B cell (primary cell): ENCODE measurements around the gene AICDA. TPM values are rescaled to one million over a fixed set of nuclear protein-coding genes. Genes with fewer than 3 reads are reported as not detected.

Experiments
- ATAC-seq: fragments of 200-7000 bp; cut with Tn5 transposase; one replicate; pipeline ENCODE4 v1.10.0; 2021; ENCODE audit warnings: low read depth, mild to moderate bottlenecking, moderate number of reproducible peaks, moderate library complexity
- CTCF ChIA-PET: fragments of 350-600 bp; sonication (Branson Sonifier 250); formaldehyde crosslinking; loops from one replicate; lab custom pipeline; 2021; ENCODE audit warnings: antibody characterized with exemption, inconsistent platforms; lab: Charles Lee
- POLR2A ChIA-PET: fragments of 350-600 bp; sonication (Branson Sonifier 250); formaldehyde crosslinking; loops from one replicate; lab custom pipeline; 2021; ENCODE audit warnings: antibody characterized with exemption; lab: Charles Lee
- DNase-seq: peaks from one replicate; pipeline ENCODE4 v3.0.0; 2013
- H2AFZ ChIP-seq: 2 replicates; pipeline ENCODE4 v1.6.1; 2012; ENCODE audit warnings: mild to moderate bottlenecking, low read depth, low read length; ENCODE audit not compliant: insufficient read depth, poor library complexity, severe bottlenecking
- H3K27ac ChIP-seq, 2 donors: 1 replicate in 1 of 2; 2 replicates in 1 of 2; pipeline ENCODE4 v1.5.1; 2012 to 2013; ENCODE audit warnings: low read length in 2 of 2, mild to moderate bottlenecking in 2 of 2, moderate library complexity in 1 of 2
- H3K27me3 ChIP-seq, 4 experiments: fragments of 200-600 bp in 1 of 4; sonication (generic) in 1 of 4; replicated peaks in 1 of 4; 1 replicate in 2 of 4; 2 replicates in 2 of 4; pipeline versions ENCODE4 v1.6.1 to v1.7.0; 2013 to 2016; ENCODE audit warnings: low read length in 3 of 4, mild to moderate bottlenecking in 2 of 4, mixed read lengths in 1 of 4, moderate library complexity in 1 of 4; ENCODE audit not compliant: insufficient read depth in 4 of 4, control insufficient read depth in 3 of 4; ENCODE audit errors: control extremely low read depth in 1 of 4
- H3K36me3 ChIP-seq, 2 experiments: replicated peaks in 1 of 2; 1 replicate in 1 of 2; 2 replicates in 1 of 2; pipeline versions ENCODE4 v1.6.1 to v1.7.1; 2013; ENCODE audit warnings: low read length in 1 of 2; ENCODE audit not compliant: insufficient read depth in 2 of 2, control insufficient read depth in 1 of 2; ENCODE audit errors: control extremely low read depth in 1 of 2, extremely low read depth in 1 of 2
- H3K4me1 ChIP-seq, 2 donors: fragments of 200-600 bp in 1 of 2; sonication (generic) in 1 of 2; 1 replicate in 1 of 2; 2 replicates in 1 of 2; pipeline versions ENCODE4 v1.5.1 to v1.6.1; 2013 to 2017; ENCODE audit warnings: low read length in 2 of 2; ENCODE audit not compliant: control insufficient read depth in 2 of 2, insufficient read depth in 2 of 2
- H3K4me2 ChIP-seq: replicated peaks from 2 replicates; pipeline ENCODE3; 2012; ENCODE audit warnings: mild to moderate bottlenecking, low read depth, low read length; ENCODE audit not compliant: poor library complexity, severe bottlenecking
- H3K4me3 ChIP-seq, 5 experiments: fragments of 200-600 bp in 1 of 5; sonication (generic) in 1 of 5; 1 replicate in 3 of 5; 2 replicates in 2 of 5; pipeline versions ENCODE4 v1.5.1 to v1.7.0; 2011 to 2016; ENCODE audit warnings: low read length in 4 of 5, mild to moderate bottlenecking in 4 of 5, low read depth in 2 of 5, control low read depth in 1 of 5, moderate library complexity in 1 of 5; ENCODE audit not compliant: insufficient read depth in 1 of 5; ENCODE audit errors: control extremely low read depth in 1 of 5, extremely low read depth in 1 of 5
- H3K79me2 ChIP-seq: fragments of 200-600 bp; sonication (generic); one replicate; pipeline ENCODE4 v1.6.0; 2016; ENCODE audit warnings: low read length; ENCODE audit not compliant: control insufficient read depth, insufficient read depth
- H3K9ac ChIP-seq: fragments of 200-600 bp; sonication (generic); 2 replicates; pipeline ENCODE4 v1.6.1; 2017; ENCODE audit warnings: mild to moderate bottlenecking, low read length, moderate library complexity
- H3K9me3 ChIP-seq, 3 donors: one replicate each; pipeline versions ENCODE4 v1.6.1 to v1.7.1; 2013; ENCODE audit warnings: low read length in 2 of 3; ENCODE audit not compliant: control insufficient read depth in 2 of 3, insufficient read depth in 1 of 3; ENCODE audit errors: control extremely low read depth in 1 of 3
- H4K20me1 ChIP-seq: 2 replicates; pipeline ENCODE4 v1.6.0; 2012; ENCODE audit warnings: mild to moderate bottlenecking, low read length; ENCODE audit not compliant: insufficient read depth, control insufficient read depth, poor library complexity, severe bottlenecking
- H3K27ac Mint-ChIP-seq: one replicate; pipeline ENCODE4 v1.8.0; 2021; ENCODE audit warnings: mixed read lengths
- H3K27me3 Mint-ChIP-seq: one replicate; pipeline ENCODE4 v1.8.0; 2021; ENCODE audit warnings: mixed read lengths
- H3K4me1 Mint-ChIP-seq: one replicate; pipeline ENCODE4 v1.8.0; 2021; ENCODE audit warnings: mixed read lengths
- H3K4me3 Mint-ChIP-seq: one replicate; pipeline ENCODE4 v1.8.0; 2021; ENCODE audit warnings: mixed read lengths
- H3K9me3 Mint-ChIP-seq: one replicate; pipeline ENCODE4 v1.8.0; 2022; ENCODE audit warnings: mixed read lengths; ENCODE audit not compliant: insufficient read depth
- EZH2 ChIP-seq: IDR thresholded peaks from 2 replicates; pipeline ENCODE4 v1.6.1; 2012; ENCODE audit warnings: borderline replicate concordance, low read depth, mild to moderate bottlenecking, moderate library complexity, low read length; ENCODE audit not compliant: insufficient read depth, poor library complexity, severe bottlenecking
- WGBS: methylation state at CpG from one replicate; pipeline ENCODE4 v1.1.5; 2013; ENCODE audit warnings: missing lambda C conversion rate; ENCODE audit not compliant: insufficient coverage; 5-methylcytosine and 5-hydroxymethylcytosine counted together
- intact Hi-C: fragments of 100-400 bp; cut with micrococcal nuclease; formaldehyde crosslinking; loops from one replicate; pipeline ENCODE4 v1.10.0; 2022
- polyA plus RNA-seq: library from polyadenylated mRNA; depleted of rRNA; stranded (reverse); fragments of >200 nt; gene quantifications from 2 replicates; pipeline ENCODE4 v1.2.3, GENCODE V29; 2012
- total RNA-seq, 2 donors: library from RNA; stranded (reverse); fragments of 120-200 nt in 1 of 2; gene quantifications; 1 replicate in 1 of 2; 2 replicates in 1 of 2; pipeline versions ENCODE4 v1.2.3 to v1.2.4, GENCODE V29; 2013 to 2022
- TF ChIP-seq, protein P1 (sequence below): fragments of 200-600 bp; IDR thresholded peaks from one replicate; pipeline ENCODE4 v1.8.0; 2022; ENCODE audit warnings: antibody characterized with exemption, mild to moderate bottlenecking

AICDA gene
- total and polyA plus RNA-seq, 2 donors (not counting 1 experiment from before 2014, with no cell fraction given): 0.94 to 1.0 TPM

DNA sequence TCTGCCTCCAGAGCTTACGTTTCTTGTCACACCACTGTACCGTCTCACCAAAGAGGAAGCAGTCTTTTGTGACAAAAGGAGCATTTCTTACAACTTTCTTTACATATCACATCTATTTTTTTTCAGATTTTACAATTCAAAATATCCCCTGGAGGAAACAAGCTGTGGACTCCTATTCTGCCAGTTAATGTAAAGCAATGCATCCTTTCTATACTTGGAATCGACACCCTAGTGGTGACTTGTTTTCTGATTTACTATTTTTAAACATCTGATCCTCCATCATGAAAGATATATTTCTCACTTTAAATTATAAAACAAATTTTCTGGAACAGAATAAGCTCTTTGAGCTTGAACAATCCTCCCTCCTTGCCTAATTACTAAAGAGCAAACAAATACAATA lies 34.8 kb downstream of the AICDA start:
- H3K36me3 ChIP-seq: no peaks in the 10 kb centered on the region
- ChIA-PET CTCF (interaction anchor here (0.6 to 1.4 kb wide), 2 partner anchors 41 to 461 kb away, joined by 3 to 4 read pairs; no protein-coding TSS in a partner anchor), POLR2A (no interaction called here)
- peaks cover 16% of the 10 kb centered on the region for H3K4me1 Mint-ChIP-seq
- intact Hi-C loops: no loop called here
- no peaks in the 10 kb centered on the region for H4K20me1 ChIP-seq
- no peak overlapping the region for H3K27ac ChIP-seq
- H3K9me3 ChIP-seq: no peaks in the 10 kb centered on the region
- ATAC-seq (no peak), DNase-seq (no peak)
- H3K4me2 ChIP-seq: no peak overlapping the region
- peaks cover 5 to 8% of the 10 kb centered on the region in 2 donors for H3K4me1 ChIP-seq
- H3K27me3 Mint-ChIP-seq: peaks cover 12% of the 10 kb centered on the region
- H3K27me3 ChIP-seq: no peaks in the 10 kb centered on the region
- WGBS: 62% methylated on average over 2 of the region's 3 CpGs
- TF ChIP-seq, protein P1, sequence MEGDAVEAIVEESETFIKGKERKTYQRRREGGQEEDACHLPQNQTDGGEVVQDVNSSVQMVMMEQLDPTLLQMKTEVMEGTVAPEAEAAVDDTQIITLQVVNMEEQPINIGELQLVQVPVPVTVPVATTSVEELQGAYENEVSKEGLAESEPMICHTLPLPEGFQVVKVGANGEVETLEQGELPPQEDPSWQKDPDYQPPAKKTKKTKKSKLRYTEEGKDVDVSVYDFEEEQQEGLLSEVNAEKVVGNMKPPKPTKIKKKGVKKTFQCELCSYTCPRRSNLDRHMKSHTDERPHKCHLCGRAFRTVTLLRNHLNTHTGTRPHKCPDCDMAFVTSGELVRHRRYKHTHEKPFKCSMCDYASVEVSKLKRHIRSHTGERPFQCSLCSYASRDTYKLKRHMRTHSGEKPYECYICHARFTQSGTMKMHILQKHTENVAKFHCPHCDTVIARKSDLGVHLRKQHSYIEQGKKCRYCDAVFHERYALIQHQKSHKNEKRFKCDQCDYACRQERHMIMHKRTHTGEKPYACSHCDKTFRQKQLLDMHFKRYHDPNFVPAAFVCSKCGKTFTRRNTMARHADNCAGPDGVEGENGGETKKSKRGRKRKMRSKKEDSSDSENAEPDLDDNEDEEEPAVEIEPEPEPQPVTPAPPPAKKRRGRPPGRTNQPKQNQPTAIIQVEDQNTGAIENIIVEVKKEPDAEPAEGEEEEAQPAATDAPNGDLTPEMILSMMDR: no peak
- no peak for TF ChIP-seq EZH2
- H3K9ac ChIP-seq: no peak overlapping the region
- no peak overlapping the region for H3K4me3 ChIP-seq
- no peaks in the 10 kb centered on the region for H3K79me2 ChIP-seq
- no peak overlapping the region for H3K27ac Mint-ChIP-seq
- H3K9me3 Mint-ChIP-seq: no peaks in the 10 kb centered on the region
- no peak overlapping the region for H3K4me3 Mint-ChIP-seq
- H2AFZ ChIP-seq: no peak overlapping the region

DNA sequence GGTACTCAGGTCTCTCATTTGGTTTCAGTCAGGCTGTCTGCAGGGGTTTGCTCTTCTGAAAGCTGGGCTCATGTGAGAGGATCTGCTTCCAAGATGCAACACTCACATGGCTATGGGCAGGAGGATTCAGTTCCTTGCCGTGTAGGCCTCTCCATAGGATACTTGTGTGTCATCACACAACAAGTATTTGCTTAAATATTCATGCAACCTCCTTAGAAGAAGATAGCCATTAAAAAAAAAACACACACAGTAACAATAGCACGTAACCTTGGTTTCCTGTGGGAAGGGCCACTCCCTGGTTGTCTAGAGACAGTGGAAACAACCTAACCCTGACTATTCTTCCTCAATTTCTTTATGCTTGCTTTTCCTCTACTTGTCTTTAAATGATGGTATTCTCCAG lies 40.2 kb downstream of the AICDA start:
- Mint-ChIP-seq H3K4me1 (peaks cover 9% of the 10 kb centered on the region), H3K27ac (no peak overlapping the region), H3K27me3 (peaks cover 12% of the 10 kb centered on the region), H3K4me3 (no peak overlapping the region), H3K9me3 (no peaks in the 10 kb centered on the region)
- ATAC-seq (no peak), DNase-seq (no peak)
- ChIA-PET POLR2A (no interaction called here), CTCF (interaction anchor here (0.9 kb wide), 1 partner anchor 28 kb away, joined by 4 read pairs; no protein-coding TSS in a partner anchor)
- 0% methylated on average over 1 of the region's 2 CpGs for WGBS
- Histone ChIP-seq H3K79me2 (no peaks in the 10 kb centered on the region), H3K9ac (no peak overlapping the region), H4K20me1 (no peaks in the 10 kb centered on the region), H3K4me2 (no peak overlapping the region), H2AFZ (no peak overlapping the region), H3K4me1 (peaks cover 0 to 4% of the 10 kb centered on the region in 2 donors), H3K4me3 (no peak overlapping the region), H3K27me3 (no peaks in the 10 kb centered on the region), H3K36me3 (no peaks in the 10 kb centered on the region), H3K27ac (no peak overlapping the region), H3K9me3 (peaks cover 1 to 11% (median 1%) of the 10 kb centered on the region in 3 donors)
- intact Hi-C loops: no loop called here
- no peak for TF ChIP-seq EZH2
- TF ChIP-seq, protein P1: no peak
